HepG2 (cell line): ENCODE measurements around the gene SLC29A3. TPM values are rescaled to one million over a fixed set of nuclear protein-coding genes. Genes with fewer than 3 reads are reported as not detected.

ENCODE experiments used
- FOSL2 ChIP-seq: sonication (generic); formaldehyde crosslinking; IDR thresholded peaks from 2 replicates; pipeline ENCODE4 v1.4.0; 2020; ENCODE audit warnings: missing genetic modification reagents
- MEIS2 ChIP-seq: sonication (generic); formaldehyde crosslinking; IDR thresholded peaks from 2 replicates; pipeline ENCODE4 v1.9.0; 2021; ENCODE audit warnings: mild to moderate bottlenecking, missing genetic modification reagents
- SMAD3 ChIP-seq: sonication (generic); formaldehyde crosslinking; IDR thresholded peaks from 2 replicates; pipeline ENCODE4 v1.4.0; 2020; ENCODE audit warnings: missing genetic modification reagents
- THAP9 ChIP-seq: sonication (generic); formaldehyde crosslinking; IDR thresholded peaks from 2 replicates; pipeline ENCODE4; 2020; ENCODE audit warnings: missing genetic modification reagents, mild to moderate bottlenecking, borderline replicate concordance
- ZBTB40 ChIP-seq, 2 experiments: fragments of 450-650 bp in 1 of 2; sonication (generic) in 1 of 2; formaldehyde crosslinking in 1 of 2; IDR thresholded peaks; 2 replicates each; pipeline versions ENCODE4 v1.6.1 to v1.8.0; 2016 to 2022; ENCODE audit warnings: antibody characterized with exemption in 1 of 2, mild to moderate bottlenecking in 1 of 2, missing genetic modification reagents in 1 of 2
- ZMYM4 ChIP-seq: sonication (generic); formaldehyde crosslinking; IDR thresholded peaks from 2 replicates; pipeline ENCODE4 v1.8.1; 2023; ENCODE audit warnings: mild to moderate bottlenecking, missing genetic modification reagents
- ZNF687 ChIP-seq: sonication (generic); formaldehyde crosslinking; IDR thresholded peaks from 2 replicates; pipeline ENCODE4 v1.5.1; 2020; ENCODE audit warnings: mild to moderate bottlenecking, missing genetic modification reagents, moderate library complexity
- ZNF792 ChIP-seq: IDR thresholded peaks from 2 replicates; pipeline ENCODE4 v1.6.1; 2016
- polyA plus RNA-seq, 8 experiments: library from polyadenylated mRNA; depleted of rRNA in 3 of 8; stranded (reverse) in 7 of 8; unstranded in 1 of 8; fragments of >200 nt; fragmentation: Illumina TruSeq in 4 of 8; extraction: Trizol in 4 of 8; gene quantifications; 2 replicates each; pipeline versions ENCODE4 v1.2.1 to v1.2.3, GENCODE V29; 2011 to 2016; ENCODE audit warnings: low read depth in 4 of 8, missing spikeins in 1 of 8, mixed read lengths in 1 of 8; ENCODE audit not compliant: insufficient read depth in 1 of 8
- total RNA-seq, 5 experiments: library from RNA; depleted of rRNA; stranded (reverse); fragments of >200 nt; fragmentation: Illumina TruSeq; extraction: Trizol; gene quantifications; 2 replicates each; pipeline ENCODE4 v1.2.3, GENCODE V29; 2016; ENCODE audit warnings: low read depth in 1 of 5
- TF ChIP-seq, protein P1 (sequence below): sonication (generic); formaldehyde crosslinking; IDR thresholded peaks from 2 replicates; pipeline ENCODE4 v1.4.0; 2020; ENCODE audit warnings: missing genetic modification reagents

SLC29A3 gene
- total and polyA plus RNA-seq, 2 of the 13 experiments (the other 11 are each of a cell fraction or from before 2014, with no cell fraction given), result 8.6 to 11.8 TPM

- TF ChIP-seq THAP9, result peak; percentile 33; the same call in 1 of the 2 replicates
- no peak for TF ChIP-seq ZNF792 (CRISPR knock-in tag)
- no peak; the same call in none of the 2 replicates for TF ChIP-seq ZMYM4 (CRISPR knock-in tag)
- no peak for TF ChIP-seq SMAD3 (CRISPR knock-in tag)
- TF ChIP-seq FOSL2 (CRISPR knock-in tag), result 0 out of 2 replicates have a peak, but pooled peaks have one; percentile 21
- TF ChIP-seq, protein P1, sequence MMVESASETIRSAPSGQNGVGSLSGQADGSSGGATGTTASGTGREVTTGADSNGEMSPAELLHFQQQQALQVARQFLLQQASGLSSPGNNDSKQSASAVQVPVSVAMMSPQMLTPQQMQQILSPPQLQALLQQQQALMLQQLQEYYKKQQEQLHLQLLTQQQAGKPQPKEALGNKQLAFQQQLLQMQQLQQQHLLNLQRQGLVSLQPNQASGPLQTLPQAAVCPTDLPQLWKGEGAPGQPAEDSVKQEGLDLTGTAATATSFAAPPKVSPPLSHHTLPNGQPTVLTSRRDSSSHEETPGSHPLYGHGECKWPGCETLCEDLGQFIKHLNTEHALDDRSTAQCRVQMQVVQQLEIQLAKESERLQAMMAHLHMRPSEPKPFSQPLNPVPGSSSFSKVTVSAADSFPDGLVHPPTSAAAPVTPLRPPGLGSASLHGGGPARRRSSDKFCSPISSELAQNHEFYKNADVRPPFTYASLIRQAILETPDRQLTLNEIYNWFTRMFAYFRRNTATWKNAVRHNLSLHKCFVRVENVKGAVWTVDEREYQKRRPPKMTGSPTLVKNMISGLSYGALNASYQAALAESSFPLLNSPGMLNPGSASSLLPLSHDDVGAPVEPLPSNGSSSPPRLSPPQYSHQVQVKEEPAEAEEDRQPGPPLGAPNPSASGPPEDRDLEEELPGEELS, result peak; percentile 23; the same call in 1 of the 2 replicates
- 0 out of 2 replicates have a peak, but pooled peaks have one; percentile 17 for TF ChIP-seq MEIS2 (CRISPR knock-in tag)
- TF ChIP-seq ZBTB40 (IDR thresholded peaks at IDR 0.05), result no peak
- TF ChIP-seq ZBTB40 (CRISPR knock-in tag; IDR thresholded peaks at IDR 0.05), result peak; percentile 32; the same call in 1 of the 2 replicates
- peak; percentile 87 for TF ChIP-seq ZNF687 (CRISPR knock-in tag)
Observed at GRCh38 chr10:71319042-71319799, at the start of gene SLC29A3 (continued).
